ENCODE measurements around the gene PTPRN2.
"Not testable (repeated sequence)": the region's sequence is repeated elsewhere in the genome, so short reads cannot be mapped to it uniquely, and the experiment has no call there.

PTPRN2 gene

DNA sequence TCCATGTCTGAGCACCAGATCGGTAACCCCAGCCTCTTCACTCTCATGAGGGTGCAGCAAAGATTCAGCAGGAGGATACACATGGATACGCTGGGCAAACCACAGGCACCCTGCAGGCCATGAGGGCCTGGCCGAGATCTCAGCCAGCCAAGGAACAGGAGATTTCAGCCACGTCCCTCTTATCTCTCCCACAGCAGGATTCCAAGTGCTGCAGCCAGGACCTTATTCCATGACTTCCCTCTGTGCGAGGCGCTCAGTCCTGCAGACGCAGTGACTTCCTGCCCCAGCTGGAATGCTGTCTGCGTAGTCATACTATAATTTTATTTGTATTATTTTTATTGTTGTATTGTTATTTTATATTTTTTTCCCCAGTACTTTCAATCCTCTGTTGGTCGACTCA lies 66.8 kb downstream of the PTPRN2 start:
- in situ Hi-C loops (cut with HindIII; ENCODE audit: low sequenced_read_pairs), result no loop called here

DNA sequence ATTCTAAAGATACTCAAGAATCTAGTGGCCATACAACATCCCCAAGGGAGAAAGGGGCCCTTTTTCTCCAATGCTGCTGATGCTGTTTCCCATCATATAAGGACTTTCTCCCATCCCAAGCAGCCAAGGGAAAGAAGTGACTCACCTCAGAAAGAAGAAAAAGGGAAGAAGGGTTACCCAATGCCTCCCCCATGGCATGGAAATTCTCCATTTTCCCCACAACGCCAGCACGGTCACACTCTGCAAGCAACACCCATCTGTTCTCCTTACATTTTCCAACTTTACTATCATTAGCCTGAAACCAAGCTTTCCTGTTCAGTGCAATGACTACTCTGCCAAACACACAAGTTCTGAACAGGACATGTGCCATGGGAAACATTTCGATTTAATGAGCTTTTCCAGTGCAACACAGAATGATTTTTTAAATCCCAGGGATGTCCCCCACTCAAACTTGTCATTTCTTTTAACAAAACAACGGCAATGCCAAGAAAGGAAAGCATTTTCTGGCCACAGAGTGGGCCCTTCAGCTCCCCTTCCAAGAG lies 67.9 kb downstream of the PTPRN2 start:
- in situ Hi-C loops (cut with HindIII; ENCODE audit: low sequenced_read_pairs), result no loop called here

DNA sequence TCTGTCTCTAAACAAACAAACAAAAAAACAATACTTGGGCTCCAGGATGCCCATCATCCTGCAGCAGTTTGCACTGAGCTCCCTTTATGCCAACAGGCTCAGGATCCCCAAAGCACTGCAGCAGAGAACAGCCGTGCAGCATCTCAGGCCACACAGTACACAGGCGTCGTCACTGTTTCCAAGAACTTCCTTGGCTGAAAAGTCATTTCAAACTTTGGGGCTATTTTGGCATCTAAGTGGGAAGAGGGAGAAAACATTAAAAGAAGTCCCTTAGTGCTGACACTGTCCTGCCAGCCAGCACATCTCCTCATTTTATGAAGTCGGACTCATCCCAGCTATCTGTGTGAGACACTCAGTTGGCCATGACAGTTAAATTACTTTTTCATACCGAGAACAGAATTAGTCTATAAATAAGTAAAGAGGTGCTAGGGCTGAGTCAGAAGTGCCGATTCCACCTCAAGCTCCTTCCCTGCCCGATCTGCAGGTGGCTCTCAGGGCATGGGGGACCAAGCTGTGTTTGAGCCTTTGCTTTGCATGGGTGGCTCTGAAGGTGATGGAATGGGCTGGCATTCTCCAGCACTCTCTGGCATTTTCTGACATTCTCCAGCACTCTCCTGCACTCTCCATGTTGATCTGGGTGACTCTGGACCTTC lies 68.5 kb downstream of the PTPRN2 start:
- in situ Hi-C loops (cut with HindIII; ENCODE audit: low sequenced_read_pairs), result no loop called here

DNA sequence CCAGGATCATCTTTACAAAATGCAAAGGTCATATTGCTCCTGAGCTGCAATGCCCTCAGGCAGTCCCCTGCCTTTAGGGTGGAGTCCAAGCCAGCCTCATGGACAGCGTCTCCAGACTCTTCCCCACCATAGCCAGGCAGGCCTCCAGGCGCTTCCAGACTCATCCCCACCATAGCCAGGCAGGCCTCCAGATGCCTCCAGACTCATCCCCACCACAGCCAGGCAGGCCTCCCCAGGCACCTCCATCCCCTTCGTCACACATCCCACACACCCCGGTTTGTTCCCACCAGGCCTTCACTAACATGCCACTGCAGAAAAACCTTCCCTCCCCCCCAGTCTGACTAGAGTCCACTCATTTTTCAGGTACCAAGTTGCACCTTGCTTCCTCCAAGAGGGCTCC lies 70.1 kb downstream of the PTPRN2 start:
- in situ Hi-C loops (cut with HindIII; ENCODE audit: low sequenced_read_pairs), result no loop called here

DNA sequence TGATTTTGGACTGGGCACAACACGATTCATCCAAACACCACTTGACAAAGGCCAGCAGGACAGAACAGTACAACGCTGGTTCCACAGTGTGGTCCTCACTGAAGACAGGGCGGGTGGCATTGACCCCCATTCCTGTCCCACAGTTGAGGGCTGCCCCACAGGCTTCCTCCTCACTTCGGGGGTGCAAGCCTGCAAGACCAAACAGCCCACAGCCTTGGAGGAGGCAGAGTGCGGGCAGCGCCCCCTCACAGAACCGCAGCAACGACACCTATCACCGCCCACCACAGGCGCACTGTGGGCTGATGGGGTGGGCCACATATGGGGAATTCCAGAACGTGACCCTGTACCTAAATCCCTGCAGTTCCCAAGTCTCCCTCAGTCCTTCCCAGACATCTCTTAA lies 70.6 kb downstream of the PTPRN2 start:
- in situ Hi-C loops (cut with HindIII; ENCODE audit: low sequenced_read_pairs), result no loop called here

DNA sequence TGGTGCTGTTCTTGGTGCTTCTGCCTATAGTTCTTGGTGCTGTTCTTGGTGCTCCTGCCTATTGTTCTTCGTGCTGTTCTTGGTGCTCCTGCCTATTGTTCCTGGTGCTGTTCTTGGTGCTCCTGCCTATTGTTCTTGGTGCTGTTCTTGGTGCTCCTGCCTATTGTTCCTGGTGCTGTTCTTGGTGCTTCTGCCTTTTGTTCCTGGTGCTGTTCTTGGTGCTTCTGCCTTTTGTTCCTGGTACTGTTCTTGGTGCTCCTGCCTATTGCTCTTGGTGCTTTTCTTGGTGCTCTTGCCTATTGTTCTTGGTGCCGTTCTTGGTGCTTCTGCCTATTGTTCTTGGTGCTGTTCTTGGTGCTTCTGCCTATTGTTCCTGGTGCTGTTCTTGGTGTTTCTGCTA lies 71.1 kb downstream of the PTPRN2 start:
- in situ Hi-C loops (cut with HindIII; ENCODE audit: low sequenced_read_pairs), result no loop called here

DNA sequence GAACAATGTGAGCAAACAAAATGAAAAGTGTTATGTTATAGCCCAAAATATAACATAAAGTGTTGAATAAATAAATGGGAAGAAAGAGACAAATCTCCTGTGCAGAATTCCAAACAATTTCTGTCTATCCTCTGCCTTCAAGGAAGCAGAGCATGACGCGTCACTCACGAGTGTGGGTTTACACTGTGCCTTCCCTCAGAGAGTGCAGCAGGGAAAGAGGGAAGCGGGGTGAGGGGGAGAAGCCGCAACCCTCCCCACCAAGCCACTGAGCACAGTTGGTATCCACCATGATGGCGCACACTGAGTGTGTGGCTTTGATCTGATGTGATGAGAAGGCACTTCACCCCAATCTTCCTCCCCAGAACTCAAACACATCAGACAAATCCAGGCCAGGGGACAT lies 74.8 kb downstream of the PTPRN2 start:
- in situ Hi-C loops (cut with HindIII; ENCODE audit: low sequenced_read_pairs), result no loop called here

DNA sequence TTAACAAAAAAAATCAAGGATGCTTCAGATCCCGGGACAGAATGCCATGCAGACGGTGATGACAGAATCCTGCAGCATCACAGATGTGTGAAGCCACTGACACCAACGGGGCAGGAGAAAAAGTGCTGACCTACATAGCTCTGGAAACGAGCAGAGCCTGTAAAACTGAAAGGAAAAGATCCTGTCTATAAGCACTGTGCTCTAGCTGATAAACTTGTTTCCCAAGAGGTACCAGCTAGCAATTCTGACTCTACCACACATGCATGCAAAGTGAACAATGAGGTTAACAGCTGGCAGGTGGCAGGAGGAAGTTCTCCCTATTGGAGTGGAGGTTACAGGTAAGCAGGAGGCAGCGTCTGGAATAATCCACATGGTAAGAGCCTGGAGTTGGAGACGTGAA lies 75.6 kb downstream of the PTPRN2 start:
- in situ Hi-C loops (cut with HindIII; ENCODE audit: low sequenced_read_pairs), result no loop called here

DNA sequence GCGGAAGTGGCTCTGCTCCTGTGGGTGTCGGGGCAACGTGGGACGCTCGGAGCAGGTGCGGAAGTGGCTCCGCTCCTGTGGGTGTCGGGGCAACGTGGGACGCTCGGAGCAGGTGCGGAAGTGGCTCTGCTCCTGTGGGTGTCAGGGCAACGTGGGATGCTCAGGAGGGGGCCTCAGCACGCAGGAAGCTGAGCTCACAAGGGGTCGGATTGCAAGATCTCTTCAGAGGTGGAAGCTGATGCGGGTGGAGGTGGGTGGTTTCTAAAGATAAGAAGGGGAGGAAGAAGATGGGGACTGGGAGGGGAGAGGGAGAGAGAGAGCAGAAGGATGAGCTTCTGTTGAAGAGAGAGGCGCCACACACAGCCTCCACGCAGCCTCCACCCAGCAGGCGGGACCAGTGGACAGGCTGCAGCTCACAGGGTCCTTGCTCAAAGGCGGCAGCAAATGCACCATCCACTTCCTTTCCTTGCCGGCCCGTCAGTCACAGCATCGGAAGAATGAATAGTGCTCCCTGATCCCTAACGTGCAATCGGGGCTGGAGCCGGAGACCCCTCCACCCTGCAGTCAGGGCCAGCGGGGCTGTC lies 78.7 kb downstream of the PTPRN2 start:
- in situ Hi-C loops (cut with HindIII; ENCODE audit: low sequenced_read_pairs), result no loop called here

DNA sequence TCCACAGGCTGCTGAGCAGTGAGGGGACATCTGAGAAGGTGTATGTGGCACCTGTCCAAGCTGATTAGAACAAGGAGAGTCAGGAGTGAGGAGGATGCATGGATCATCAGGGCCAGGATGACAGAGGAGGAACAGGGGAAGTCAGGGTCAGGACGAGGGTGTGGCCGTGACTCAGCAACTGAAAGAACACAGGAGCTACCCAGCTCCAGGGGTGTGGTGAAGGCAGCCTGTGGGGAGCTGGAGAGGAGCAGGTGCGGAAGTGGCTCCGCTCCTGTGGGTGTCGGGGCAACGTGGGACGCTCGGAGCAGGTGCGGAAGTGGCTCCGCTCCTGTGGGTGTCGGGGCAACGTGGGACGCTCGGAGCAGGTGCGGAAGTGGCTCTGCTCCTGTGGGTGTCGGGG lies 79.3 kb downstream of the PTPRN2 start:
- in situ Hi-C loops (cut with HindIII; ENCODE audit: low sequenced_read_pairs), result not testable (repeated sequence)

DNA sequence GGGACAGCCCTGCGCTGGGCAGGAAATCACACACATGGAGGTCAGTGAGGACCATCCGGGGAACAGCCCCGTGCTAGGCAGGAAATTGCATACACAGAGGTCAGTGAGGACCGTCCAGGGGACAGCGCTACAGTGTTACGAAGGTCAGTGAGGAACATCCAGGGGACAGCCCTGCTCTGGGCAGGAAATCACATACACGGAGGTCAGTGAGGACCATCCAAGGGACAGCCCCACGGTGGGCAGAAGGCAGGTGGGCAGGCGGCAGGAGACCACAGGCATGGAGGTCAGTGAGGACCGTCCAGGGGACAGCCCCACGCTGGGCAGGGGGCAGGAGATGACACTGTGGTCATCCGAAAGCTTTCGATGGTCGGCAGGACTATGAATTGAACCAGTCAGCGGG lies 79.7 kb downstream of the PTPRN2 start:
- in situ Hi-C loops (cut with HindIII; ENCODE audit: low sequenced_read_pairs), result no loop called here

DNA sequence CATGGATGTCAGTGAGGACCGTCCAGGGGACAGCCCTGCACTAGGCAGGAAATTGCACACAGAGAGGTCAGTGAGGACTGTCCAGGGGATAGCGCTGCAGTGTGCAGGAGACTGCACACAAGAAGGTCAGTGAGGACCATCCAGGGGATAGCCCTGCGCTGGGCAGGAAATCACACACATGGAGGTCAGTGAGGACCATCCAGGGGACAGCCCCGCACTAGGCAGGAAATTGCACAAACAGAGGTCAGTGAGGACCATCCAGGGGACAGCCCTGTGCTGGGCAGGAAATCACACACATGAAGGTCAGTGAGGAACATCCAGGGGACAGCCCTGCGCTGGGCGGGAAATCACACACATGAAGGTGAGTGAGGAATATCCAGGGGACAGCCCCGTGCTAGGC lies 80.4 kb downstream of the PTPRN2 start:
- in situ Hi-C loops (cut with HindIII; ENCODE audit: low sequenced_read_pairs), result not testable (repeated sequence)

DNA sequence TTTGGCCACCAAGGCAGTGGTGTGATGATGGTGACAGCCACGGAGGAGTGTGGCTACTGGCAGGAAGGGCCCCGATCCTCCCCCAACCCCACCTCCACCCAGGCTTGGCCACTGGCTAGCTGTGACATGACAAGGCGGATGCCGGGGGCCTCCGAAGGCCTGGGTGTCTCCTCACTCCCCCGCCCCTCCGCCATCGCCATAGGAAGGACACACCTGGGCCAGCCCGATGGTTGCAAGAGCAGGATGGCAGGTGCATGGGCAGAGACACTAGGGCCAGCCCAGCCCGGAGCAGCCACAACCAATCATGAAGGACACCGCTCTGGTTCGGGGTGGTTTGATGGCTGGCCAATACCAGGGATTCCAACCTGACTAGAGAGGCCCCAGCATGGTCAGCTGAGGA lies 81.0 kb downstream of the PTPRN2 start:
- in situ Hi-C loops (cut with HindIII; ENCODE audit: low sequenced_read_pairs), result no loop called here

DNA sequence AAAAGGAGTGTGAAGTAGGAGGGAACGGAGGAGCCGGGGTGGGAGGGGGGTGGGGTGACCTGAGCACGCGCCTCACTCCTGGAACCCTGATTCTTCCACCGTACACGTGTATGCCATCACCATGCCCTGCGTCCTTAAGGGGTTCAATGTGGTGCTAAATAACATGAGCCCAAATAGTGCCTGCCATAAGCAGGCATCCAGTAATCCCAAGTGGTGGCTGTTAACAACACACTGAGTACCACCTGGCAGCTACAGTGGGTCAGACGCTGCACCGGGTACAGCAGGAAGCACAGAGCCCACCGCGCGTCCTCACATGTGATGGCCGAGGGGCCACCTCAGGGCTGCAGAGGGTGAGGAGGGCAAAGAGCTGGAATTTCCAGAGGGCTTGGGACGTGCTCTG lies 81.9 kb downstream of the PTPRN2 start:
- in situ Hi-C loops (cut with HindIII; ENCODE audit: low sequenced_read_pairs), result no loop called here

DNA sequence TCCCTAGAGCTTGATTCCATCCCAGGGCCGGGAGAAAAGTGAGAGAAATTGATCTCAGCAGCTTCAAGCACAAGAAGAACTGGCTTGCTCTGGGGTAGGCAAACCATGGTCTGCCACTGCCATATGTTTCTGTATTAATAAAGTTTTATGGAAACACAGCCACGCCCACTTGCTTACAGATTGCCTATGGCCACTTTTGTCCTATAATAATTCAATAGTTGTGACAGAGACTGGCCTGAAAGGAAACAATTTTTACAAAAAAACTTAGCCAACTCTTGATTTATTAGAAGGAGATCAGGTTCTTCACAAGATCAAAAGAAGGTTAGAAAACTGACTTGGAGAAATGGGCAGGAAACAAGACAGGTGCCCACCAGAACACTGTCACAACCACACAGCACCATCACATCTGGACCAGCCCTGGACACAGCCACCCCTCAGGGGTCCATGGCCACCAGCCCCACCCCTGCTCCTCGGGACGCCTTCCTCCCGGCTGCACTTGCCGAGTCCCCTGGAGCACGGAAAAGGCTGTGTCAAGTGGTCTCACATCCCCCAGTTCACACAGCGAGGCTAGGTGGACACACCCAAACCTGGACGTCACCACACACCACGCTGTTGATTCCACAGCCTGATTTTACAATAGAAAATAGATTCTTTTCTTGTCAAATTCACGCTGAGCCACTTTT lies 85.4 kb downstream of the PTPRN2 start:
- in situ Hi-C loops (cut with HindIII; ENCODE audit: low sequenced_read_pairs), result no loop called here

DNA sequence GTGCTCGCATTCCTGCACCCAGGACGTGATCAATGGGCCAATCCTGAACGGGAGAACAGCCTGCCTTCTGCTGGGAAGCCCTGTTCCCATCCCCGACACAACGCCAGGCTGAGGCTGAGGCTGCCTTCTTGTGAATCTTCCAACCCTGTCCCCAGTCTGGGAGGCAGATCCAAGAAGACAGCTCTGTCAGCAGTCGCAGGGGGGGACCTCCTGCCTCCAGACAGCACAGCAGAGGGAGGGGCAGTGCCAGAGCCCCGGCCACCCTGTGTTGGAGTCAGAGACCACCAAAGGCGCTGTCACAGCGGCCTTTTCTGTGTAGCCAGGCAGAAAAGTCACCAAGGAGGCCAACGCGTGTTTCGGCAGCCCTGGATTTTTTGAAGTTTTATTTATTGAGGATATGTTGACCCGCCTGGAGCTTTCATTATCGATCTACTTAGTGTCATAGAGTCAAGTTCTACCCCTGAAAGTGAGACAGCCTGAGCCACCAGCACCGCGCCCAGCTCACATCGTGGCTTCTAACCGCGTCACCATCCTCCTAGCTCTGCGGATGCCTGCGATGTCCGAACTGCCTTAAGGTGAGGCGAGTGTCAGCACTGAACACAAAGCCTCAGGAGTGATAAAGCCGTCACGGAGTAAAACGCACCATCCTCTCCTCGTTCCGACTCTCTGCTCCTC lies 86.1 kb downstream of the PTPRN2 start:
- in situ Hi-C loops (cut with HindIII; ENCODE audit: low sequenced_read_pairs), result no loop called here

DNA sequence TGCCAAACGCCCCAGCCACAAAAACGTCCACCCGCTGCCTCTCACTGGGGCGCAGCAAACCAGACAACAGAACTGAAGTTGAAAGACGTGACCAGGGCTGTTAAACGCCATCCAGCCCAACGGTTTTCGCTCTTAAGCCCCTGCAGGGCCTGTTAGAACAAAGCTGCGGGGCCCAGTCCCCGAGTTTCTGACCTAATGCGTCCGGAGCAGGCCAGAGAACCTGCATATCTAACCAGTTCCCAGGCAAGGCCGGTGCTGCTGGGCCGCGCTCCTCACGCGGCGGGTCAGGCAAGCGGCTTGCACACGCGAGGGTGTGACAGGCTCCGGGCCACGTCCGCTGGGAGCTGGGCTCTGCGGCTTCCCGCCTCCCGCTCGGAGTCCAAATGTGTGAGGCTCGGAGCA lies 87.0 kb downstream of the PTPRN2 start:
- in situ Hi-C loops (cut with HindIII; ENCODE audit: low sequenced_read_pairs), result no loop called here

DNA sequence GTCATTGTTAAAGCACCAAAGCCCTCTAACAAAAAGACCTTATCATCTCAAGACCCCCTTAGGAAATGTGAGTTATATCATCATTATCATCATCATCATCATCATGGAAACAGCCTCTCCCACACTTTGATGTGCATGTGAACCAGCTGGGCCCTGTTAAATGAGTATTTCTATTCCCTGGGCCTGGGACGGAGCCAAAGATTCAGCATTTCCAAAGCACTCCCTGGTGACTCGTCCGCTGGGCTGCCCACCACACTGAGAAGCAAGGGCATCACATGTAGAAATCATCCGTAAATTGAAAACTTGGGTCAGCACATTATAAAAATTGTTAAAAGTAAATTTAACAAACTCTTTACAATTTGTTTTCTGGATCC lies 88.6 kb downstream of the PTPRN2 start:
- in situ Hi-C loops (cut with HindIII; ENCODE audit: low sequenced_read_pairs), result no loop called here

DNA sequence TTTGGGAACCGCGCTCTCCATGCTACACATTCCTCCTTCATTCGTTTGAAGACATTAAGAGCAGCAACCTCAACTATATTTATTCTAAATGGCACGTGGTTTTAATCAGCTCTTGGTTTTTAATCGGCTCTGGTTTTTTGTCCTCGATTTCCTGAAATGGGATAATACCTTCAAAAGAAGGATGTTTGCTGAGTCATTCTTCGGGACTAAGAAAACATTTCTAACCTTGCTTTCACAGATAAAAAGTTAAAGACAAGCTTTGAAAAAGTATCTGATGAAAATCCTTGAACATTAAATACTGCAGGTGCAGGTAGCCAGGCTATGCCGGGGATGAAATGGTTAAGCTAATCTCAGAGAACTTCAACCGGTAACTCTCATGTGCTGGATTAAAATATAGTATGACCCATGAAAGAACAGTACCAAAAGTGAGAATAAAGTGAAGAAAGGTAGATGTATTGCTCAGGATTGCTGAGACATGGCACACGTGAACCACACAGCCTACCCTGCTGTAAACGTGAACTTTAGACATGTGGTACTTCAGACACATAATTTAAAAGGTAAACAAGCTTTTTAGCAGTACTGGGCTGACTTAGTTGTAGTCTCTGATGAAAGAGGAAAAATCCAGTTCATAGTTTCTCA lies 89.1 kb downstream of the PTPRN2 start:
- in situ Hi-C loops (cut with HindIII; ENCODE audit: low sequenced_read_pairs), result no loop called here

DNA sequence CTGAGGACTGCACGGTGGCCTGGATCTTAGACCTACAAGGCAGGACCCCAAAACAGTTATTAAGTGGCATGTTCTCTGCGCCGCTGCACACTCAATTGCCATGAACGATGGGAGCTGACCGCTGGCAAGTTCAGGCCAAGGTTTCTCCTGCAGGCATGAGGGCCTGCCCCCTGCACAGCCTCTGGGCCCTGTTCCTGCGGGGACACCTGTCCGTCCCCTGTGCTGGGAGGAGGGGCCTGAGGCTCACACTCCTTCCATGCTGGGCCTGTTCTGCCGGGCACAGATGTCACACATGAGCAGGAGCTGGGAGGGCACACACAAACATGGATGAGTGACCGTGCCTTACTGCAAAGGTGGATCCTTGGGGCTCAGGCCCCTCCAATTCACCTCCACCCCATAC lies 90.0 kb downstream of the PTPRN2 start:
- in situ Hi-C loops (cut with HindIII; ENCODE audit: low sequenced_read_pairs), result no loop called here

DNA sequence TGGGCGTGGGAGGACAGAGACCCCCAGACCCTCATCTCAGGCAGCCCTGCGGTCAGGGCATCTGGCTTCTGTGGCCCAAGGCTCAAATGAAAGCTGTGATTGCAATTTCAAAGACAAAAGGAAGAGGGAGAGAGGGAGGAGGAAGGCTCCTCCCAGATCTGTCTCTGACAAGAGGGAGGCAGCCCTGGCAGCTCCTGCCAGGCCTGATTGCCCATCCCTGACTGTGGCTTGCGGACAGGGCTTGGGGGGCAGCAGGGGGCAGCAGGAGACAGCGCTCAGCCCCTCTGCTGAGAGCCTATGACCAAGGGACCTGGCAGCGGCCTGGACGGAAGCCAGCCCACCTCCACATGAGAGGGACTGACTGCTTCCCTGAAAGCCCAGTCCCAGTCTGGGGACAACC lies 91.8 kb downstream of the PTPRN2 start:
- in situ Hi-C loops (cut with HindIII; ENCODE audit: low sequenced_read_pairs), result no loop called here
